Measurements from ENCODE around the gene CCR3.

Gene CCR3

GRCh38 chr3:46239952-46240351 lies 2.3 kb upstream of the CCR3 start:
- Histone ChIP-seq H3K9ac (ENCODE audit: low read depth, low read length) (no peak overlapping the region), H3K4me3 (ENCODE audit: low read length) (no peak overlapping the region), H3K9me3 (ENCODE audit: insufficient read depth, low read depth, low read length) (no peaks in the 10 kb centered on the region), H3K27ac (ENCODE audit: low read depth, low read length) (no peak overlapping the region), H3K36me3 (ENCODE audit: insufficient read depth, low read length) (no peaks in the 10 kb centered on the region), H3K4me1 (ENCODE audit: insufficient read depth, low read length) (peaks cover 10% of the 10 kb centered on the region; the same call in 1 of the 2 replicates), H3K27me3 (ENCODE audit: insufficient read depth, low read length) (no peaks in the 10 kb centered on the region)
- 78% methylated on average over 2 of the region's 2 CpGs for WGBS

GRCh38 chr3:46243560-46243959 lies 1.3 kb downstream of the CCR3 start:
- H3K4me1 ChIP-seq (ENCODE audit: insufficient read depth, low read length) = peaks cover 10% of the 10 kb centered on the region; the same call in 1 of the 2 replicates
- H3K27ac ChIP-seq (ENCODE audit: low read depth, low read length) = no peak overlapping the region
- H3K9me3 ChIP-seq (ENCODE audit: insufficient read depth, low read depth, low read length) = no peaks in the 10 kb centered on the region
- no peak overlapping the region for H3K9ac ChIP-seq (ENCODE audit: low read depth, low read length)
- H3K27me3 ChIP-seq (ENCODE audit: insufficient read depth, low read length) = no peaks in the 10 kb centered on the region
- WGBS = 94% methylated on average over 2 of the region's 2 CpGs
- H3K36me3 ChIP-seq (ENCODE audit: insufficient read depth, low read length) = no peaks in the 10 kb centered on the region
- no peak overlapping the region for H3K4me3 ChIP-seq (ENCODE audit: low read length)

- Histone ChIP-seq H3K9ac (ENCODE audit: low read depth, low read length) (no peak overlapping the region), H3K4me3 (ENCODE audit: low read length) (no peak overlapping the region), H3K4me1 (ENCODE audit: insufficient read depth, low read length) (no peaks in the 10 kb centered on the region), H3K9me3 (ENCODE audit: insufficient read depth, low read depth, low read length) (no peaks in the 10 kb centered on the region), H3K27me3 (ENCODE audit: insufficient read depth, low read length) (no peaks in the 10 kb centered on the region), H3K36me3 (ENCODE audit: insufficient read depth, low read length) (no peaks in the 10 kb centered on the region), H3K27ac (ENCODE audit: low read depth, low read length) (no peak overlapping the region)
- 93% methylated on average over 3 of the region's 3 CpGs for WGBS
Observed at GRCh38 chr3:46245146-46245545, 2.9 kb downstream of the CCR3 start.

GRCh38 chr3:46252980-46253379 lies 10.7 kb downstream of the CCR3 start:
- no peaks in the 10 kb centered on the region for H3K36me3 ChIP-seq (ENCODE audit: insufficient read depth, low read length)
- no peak overlapping the region for H3K4me3 ChIP-seq (ENCODE audit: low read length)
- H3K27me3 ChIP-seq (ENCODE audit: insufficient read depth, low read length) = no peaks in the 10 kb centered on the region
- 86% methylated on average over 1 of the region's 1 CpG for WGBS
- H3K27ac ChIP-seq (ENCODE audit: low read depth, low read length) = no peak overlapping the region
- no peaks in the 10 kb centered on the region for H3K4me1 ChIP-seq (ENCODE audit: insufficient read depth, low read length)
- H3K9ac ChIP-seq (ENCODE audit: low read depth, low read length) = no peak overlapping the region
- H3K9me3 ChIP-seq (ENCODE audit: insufficient read depth, low read depth, low read length) = peaks cover 6% of the 10 kb centered on the region; the same call in 1 of the 2 replicates

- WGBS = 95% methylated on average over 2 of the region's 2 CpGs
- Histone ChIP-seq H3K4me1 (ENCODE audit: insufficient read depth, low read length) (no peaks in the 10 kb centered on the region), H3K27ac (ENCODE audit: low read depth, low read length) (no peak overlapping the region), H3K36me3 (ENCODE audit: insufficient read depth, low read length) (no peaks in the 10 kb centered on the region), H3K4me3 (ENCODE audit: low read length) (no peak overlapping the region), H3K27me3 (ENCODE audit: insufficient read depth, low read length) (no peaks in the 10 kb centered on the region), H3K9me3 (ENCODE audit: insufficient read depth, low read depth, low read length) (0 out of 2 replicates have a peak, but pooled peaks cover 5% of the 10 kb centered on the region), H3K9ac (ENCODE audit: low read depth, low read length) (no peak overlapping the region)
Observed at GRCh38 chr3:46258525-46258924, 16.3 kb downstream of the CCR3 start.

GRCh38 chr3:46261926-46262594 lies 19.8 kb downstream of the CCR3 start:
- Histone ChIP-seq H3K27me3 (ENCODE audit: insufficient read depth, low read length) (no peaks in the 10 kb centered on the region), H3K36me3 (ENCODE audit: insufficient read depth, low read length) (no peaks in the 10 kb centered on the region), H3K27ac (ENCODE audit: low read depth, low read length) (no peak overlapping the region), H3K4me1 (ENCODE audit: insufficient read depth, low read length) (peaks cover 3% of the 10 kb centered on the region), H3K9ac (ENCODE audit: low read depth, low read length) (no peak overlapping the region), H3K4me3 (ENCODE audit: low read length) (no peak overlapping the region), H3K9me3 (ENCODE audit: insufficient read depth, low read depth, low read length) (0 out of 2 replicates have a peak, but pooled peaks cover 5% of the 10 kb centered on the region)
- WGBS = 96% methylated on average over 5 of the region's 5 CpGs

- WGBS = 36% methylated on average over 1 of the region's 1 CpG
- no peaks in the 10 kb centered on the region for H3K36me3 ChIP-seq (ENCODE audit: insufficient read depth, low read length)
- no peaks in the 10 kb centered on the region for H3K27me3 ChIP-seq (ENCODE audit: insufficient read depth, low read length)
- H3K9me3 ChIP-seq (ENCODE audit: insufficient read depth, low read depth, low read length) = 0 out of 2 replicates have a peak, but pooled peaks cover 4% of the 10 kb centered on the region
- peaks cover 3% of the 10 kb centered on the region for H3K4me1 ChIP-seq (ENCODE audit: insufficient read depth, low read length)
- no peak overlapping the region for H3K4me3 ChIP-seq (ENCODE audit: low read length)
- no peak overlapping the region for H3K27ac ChIP-seq (ENCODE audit: low read depth, low read length)
- H3K9ac ChIP-seq (ENCODE audit: low read depth, low read length) = no peak overlapping the region
Observed at GRCh38 chr3:46264002-46264401, 21.7 kb downstream of the CCR3 start.

- WGBS = 95% methylated on average over 4 of the region's 4 CpGs
- H3K9me3 ChIP-seq (ENCODE audit: insufficient read depth, low read depth, low read length) = 0 out of 2 replicates have a peak, but pooled peaks cover 3% of the 10 kb centered on the region
- H3K9ac ChIP-seq (ENCODE audit: low read depth, low read length) = no peak overlapping the region
- H3K4me1 ChIP-seq (ENCODE audit: insufficient read depth, low read length) = peaks cover 3% of the 10 kb centered on the region
- H3K27ac ChIP-seq (ENCODE audit: low read depth, low read length) = no peak overlapping the region
- no peak overlapping the region for H3K4me3 ChIP-seq (ENCODE audit: low read length)
- H3K36me3 ChIP-seq (ENCODE audit: insufficient read depth, low read length) = no peaks in the 10 kb centered on the region
- H3K27me3 ChIP-seq (ENCODE audit: insufficient read depth, low read length) = no peaks in the 10 kb centered on the region
Observed at GRCh38 chr3:46266598-46266997, 24.3 kb downstream of the CCR3 start.

GRCh38 chr3:46269556-46269955 lies 27.3 kb downstream of the CCR3 start:
- Histone ChIP-seq H3K4me1 (ENCODE audit: insufficient read depth, low read length) (no peaks in the 10 kb centered on the region; the same call in 1 of the 2 replicates), H3K9me3 (ENCODE audit: insufficient read depth, low read depth, low read length) (0 out of 2 replicates have a peak, but pooled peaks cover 3% of the 10 kb centered on the region), H3K27me3 (ENCODE audit: insufficient read depth, low read length) (no peaks in the 10 kb centered on the region), H3K4me3 (ENCODE audit: low read length) (no peak overlapping the region), H3K9ac (ENCODE audit: low read depth, low read length) (no peak overlapping the region), H3K27ac (ENCODE audit: low read depth, low read length) (no peak overlapping the region), H3K36me3 (ENCODE audit: insufficient read depth, low read length) (no peaks in the 10 kb centered on the region)
- WGBS = 98% methylated on average over 2 of the region's 2 CpGs

GRCh38 chr3:46270474-46270873 lies 28.2 kb downstream of the CCR3 start:
- no peak overlapping the region for H3K9ac ChIP-seq (ENCODE audit: low read depth, low read length)
- H3K27ac ChIP-seq (ENCODE audit: low read depth, low read length) = no peak overlapping the region
- H3K36me3 ChIP-seq (ENCODE audit: insufficient read depth, low read length) = no peaks in the 10 kb centered on the region
- H3K4me3 ChIP-seq (ENCODE audit: low read length) = no peak overlapping the region
- WGBS = 86% methylated on average over 2 of the region's 2 CpGs
- no peaks in the 10 kb centered on the region for H3K4me1 ChIP-seq (ENCODE audit: insufficient read depth, low read length)
- 0 out of 2 replicates have a peak, but pooled peaks cover 3% of the 10 kb centered on the region for H3K9me3 ChIP-seq (ENCODE audit: insufficient read depth, low read depth, low read length)
- no peaks in the 10 kb centered on the region for H3K27me3 ChIP-seq (ENCODE audit: insufficient read depth, low read length)

GRCh38 chr3:46271209-46271745 lies 29.0 kb downstream of the CCR3 start:
- 93% methylated on average over 4 of the region's 4 CpGs for WGBS
- no peaks in the 10 kb centered on the region for H3K27me3 ChIP-seq (ENCODE audit: insufficient read depth, low read length)
- H3K27ac ChIP-seq (ENCODE audit: low read depth, low read length) = no peak overlapping the region

More at GRCh38 chr3:46271209-46271745, 29.0 kb downstream of the CCR3 start:
- H3K36me3 ChIP-seq (ENCODE audit: insufficient read depth, low read length) = no peaks in the 10 kb centered on the region
- 0 out of 2 replicates have a peak, but pooled peaks cover 3% of the 10 kb centered on the region for H3K9me3 ChIP-seq (ENCODE audit: insufficient read depth, low read depth, low read length)
- H3K4me3 ChIP-seq (ENCODE audit: low read length) = no peak overlapping the region
- H3K9ac ChIP-seq (ENCODE audit: low read depth, low read length) = no peak overlapping the region
- no peaks in the 10 kb centered on the region for H3K4me1 ChIP-seq (ENCODE audit: insufficient read depth, low read length)

Data from HUES64 (cell line).